Renal cortex interstitium (tissue), 11 donors: ENCODE data around the gene SMYD1. TPM values are rescaled to one million over a fixed set of nuclear protein-coding genes. Genes with fewer than 3 reads are reported as not detected.

ENCODE experiments used
- DNase-seq, 11 donors: peaks; one replicate each; pipeline ENCODE4 v3.0.0-alpha.2; 2013; ENCODE audit warnings: low read depth in 9 of 11, low spot score in 4 of 11; ENCODE audit errors: extremely low read depth in 1 of 11
- polyA plus RNA-seq, 3 donors: library from polyadenylated mRNA; unstranded; fragments of 120-200 nt; gene quantifications; one replicate each; pipeline ENCODE4 v1.2.1, GENCODE V29; 2013; ENCODE audit not compliant: insufficient read length in 3 of 3

The SMYD1 gene
- polyA plus RNA-seq, 3 donors = 0.14 TPM; not detected in 2

GRCh38 chr2:88053934-88054781 is 13.5 kb upstream of the SMYD1 start:
- no peak for DNase-seq

- DNase-seq = peak in 2 of 11 donors; percentile 18 to 35
These were observed 12.7 kb upstream of the SMYD1 start for GRCh38 chr2:88054782-88055370.

DNA sequence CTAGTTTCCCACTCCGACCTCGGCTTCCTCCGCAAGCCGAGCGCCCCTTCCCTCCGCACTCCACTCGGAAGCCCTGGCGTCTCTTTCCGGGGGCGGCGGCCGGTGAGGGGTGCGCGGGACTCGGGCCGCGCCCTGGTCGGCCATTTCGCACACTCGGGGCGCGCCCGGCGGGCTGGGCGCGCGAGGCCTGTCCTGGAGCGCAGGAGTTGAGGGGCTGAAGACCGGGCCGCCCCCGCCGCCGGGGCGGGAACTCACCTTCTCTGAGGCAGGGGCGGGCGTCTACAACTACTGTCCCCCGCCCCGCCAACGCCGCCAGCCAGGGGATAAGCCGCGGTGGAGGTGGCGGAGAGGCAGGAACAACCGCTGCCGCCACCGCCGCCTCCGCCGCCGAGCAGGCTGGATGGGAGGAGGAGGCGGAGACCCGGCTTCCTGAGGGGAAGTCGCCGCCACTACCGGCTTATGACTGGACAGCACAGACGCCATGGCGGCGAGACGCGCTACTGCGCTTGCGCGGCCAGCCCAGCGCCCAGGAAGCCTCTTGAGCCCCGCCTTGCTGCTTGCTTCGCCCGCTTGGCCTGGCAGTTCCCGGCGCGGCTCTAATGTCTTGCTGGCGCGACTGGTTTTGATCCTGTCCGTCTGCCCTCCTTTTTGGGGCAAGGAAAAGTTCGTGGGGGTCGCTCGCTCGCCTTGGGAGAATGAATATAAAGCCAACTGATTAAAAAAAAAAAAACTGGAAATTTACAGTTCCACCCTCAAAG is 12.1 kb upstream of the SMYD1 start, which contains the start of gene KRCC1:
TSS of gene KRCC1 (minus strand) at position 413 of the 758 bp plus-strand sequence. CDS start 27,220 bp downstream, outside the sequence.
- peak; percentile 83 to 95 (median 92) for DNase-seq

- DNase-seq = no peak
These were observed 10.2 kb upstream of the SMYD1 start for GRCh38 chr2:88057437-88057844.

DNA sequence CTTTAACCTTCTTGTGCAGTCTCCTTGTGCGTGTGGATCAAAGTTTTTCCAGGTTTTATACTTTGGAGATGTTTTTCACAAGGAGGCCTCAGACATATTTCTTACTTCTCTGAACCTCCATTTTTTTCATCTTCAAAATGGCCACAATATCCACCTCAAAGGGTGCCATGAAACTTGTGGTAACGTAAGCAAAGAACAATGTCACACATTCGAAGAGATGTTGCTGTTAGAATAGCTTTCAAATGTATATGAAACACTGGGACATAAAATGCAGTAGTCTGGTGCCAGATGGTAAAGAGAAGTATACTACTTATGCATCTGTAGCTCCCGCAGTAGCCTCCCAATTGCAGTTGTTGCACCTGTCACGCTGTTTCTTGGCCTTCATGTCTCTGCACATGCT is 9.4 kb upstream of the SMYD1 start:
- no peak for DNase-seq

- DNase-seq = no peak
These were observed 7.4 kb upstream of the SMYD1 start for GRCh38 chr2:88059979-88060906.

- DNase-seq = no peak
These were observed 6.7 kb upstream of the SMYD1 start for GRCh38 chr2:88060907-88061275.

DNA sequence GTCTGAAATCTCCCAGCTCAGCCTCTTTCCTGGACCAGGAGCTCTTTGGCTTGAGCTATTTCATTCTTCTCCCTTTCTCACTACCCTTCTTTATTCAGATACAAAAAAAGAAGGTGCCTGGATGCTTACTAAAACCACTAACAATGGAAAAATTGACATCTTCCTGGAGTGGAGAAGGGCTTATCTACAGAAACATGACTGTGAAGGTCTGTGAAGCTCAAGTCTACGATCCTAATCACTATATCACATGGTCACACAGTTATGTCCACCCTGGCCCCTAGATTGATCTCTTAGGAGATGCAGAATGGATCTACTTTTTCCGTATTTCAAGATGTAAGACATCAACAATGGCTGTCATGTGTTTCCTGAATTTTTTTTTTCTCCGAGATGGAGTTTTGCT is 6.3 kb upstream of the SMYD1 start:
- no peak for DNase-seq

DNA sequence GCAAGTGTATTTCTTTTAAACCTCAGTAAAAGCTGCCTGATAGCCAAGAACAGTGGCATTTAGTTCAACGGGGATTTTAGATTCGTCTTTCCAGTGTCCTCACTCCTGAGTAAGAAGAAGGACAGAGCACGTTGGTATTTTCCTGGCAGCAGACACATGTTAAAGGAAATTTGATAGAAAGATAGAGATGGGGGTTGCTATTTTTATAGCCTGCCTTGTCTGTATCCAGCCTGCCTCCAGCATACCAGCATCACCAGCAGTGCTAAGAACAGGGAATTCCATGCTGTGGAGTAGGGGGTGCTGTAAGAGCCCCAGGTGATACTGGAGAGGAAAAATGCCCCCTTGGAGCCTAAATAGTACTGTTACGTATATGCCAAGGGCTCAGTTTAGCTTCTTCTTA is 1.1 kb upstream of the SMYD1 start:
- no peak for DNase-seq

DNA sequence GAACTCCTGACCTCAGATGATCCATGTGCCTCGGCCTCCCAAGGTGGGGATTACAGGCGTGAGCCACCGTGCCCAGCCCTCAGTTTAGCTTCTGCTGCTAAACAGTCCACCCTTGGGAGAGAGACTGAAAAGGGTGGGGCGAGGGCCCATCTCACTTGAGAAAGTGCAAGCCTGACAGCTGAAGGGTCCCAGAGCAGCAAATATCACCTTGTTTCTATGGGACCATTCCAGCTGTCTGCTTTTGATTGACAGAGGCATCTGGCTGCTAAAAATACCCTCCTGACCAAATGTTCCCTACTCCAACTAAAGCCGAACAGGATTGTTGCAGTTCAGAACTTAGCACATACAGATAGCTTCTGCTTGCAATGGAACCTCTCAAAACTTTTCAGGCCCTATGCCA is 436 bp upstream of the SMYD1 start:
- DNase-seq = no peak

- DNase-seq = no peak
These were observed 419 bp downstream of the SMYD1 start for GRCh38 chr2:88068044-88068443.

DNA sequence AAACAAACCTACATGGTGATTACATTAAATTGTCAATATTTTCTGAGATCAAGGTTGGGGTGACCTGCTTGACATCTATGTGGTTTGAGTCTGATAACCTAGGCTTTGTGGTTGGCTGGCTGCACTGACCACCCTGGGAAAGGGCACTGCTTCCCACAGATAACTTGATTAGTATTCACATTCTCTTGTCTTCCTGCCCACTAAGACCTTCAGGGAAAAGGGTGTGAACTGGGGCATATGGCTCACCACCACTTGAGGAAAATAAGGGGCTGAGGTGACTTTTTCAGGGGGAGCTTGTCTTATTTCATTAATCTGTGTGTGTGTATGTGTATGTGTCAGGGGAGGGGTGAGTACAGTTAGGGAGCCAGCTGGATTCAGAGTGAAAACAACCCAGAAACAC is 1.5 kb downstream of the SMYD1 start:
- DNase-seq = no peak

DNA sequence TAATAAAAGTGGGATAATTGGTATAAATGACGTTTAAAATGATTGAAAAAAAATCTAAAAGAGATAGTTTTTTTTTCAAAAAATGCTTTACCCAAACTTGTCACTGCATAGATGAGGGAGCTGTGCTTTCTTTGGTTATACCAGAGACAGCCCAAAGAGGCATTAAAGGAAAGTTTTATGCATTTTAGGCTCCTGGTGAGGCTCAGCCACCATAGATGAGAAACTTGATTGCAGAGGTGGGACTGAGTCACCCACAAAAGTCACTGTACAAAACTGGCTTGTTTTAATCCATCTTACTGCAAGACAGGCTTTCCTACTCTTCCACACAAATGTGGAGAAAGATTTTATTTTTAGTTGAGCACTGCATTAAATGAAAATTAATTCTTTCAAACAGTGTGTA is 2.4 kb downstream of the SMYD1 start:
- no peak for DNase-seq

- no peak for DNase-seq
These were observed 3.7 kb downstream of the SMYD1 start for GRCh38 chr2:88071365-88071764.

GRCh38 chr2:88074150-88074549 is 6.5 kb downstream of the SMYD1 start:
- DNase-seq = no peak

DNA sequence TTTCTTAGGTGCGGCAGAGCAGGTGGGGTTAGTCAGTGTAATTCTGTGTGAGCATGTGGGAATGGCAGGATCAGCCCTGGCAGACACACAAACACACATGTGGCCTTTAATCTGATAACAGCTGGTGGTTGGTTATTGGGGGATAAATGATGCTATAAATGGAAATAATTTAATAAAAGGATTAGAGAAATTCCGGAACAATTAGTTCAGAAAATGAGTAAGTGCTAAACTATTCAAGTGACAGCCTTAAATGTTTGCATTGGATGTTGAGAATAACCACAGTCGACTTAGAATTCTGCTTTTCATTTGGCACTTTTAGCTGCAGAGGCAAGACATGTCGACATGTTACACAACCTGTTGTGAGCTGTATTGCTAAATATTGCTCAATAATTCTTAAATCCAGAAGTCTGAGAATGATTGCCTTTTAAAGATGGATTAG is 7.2 kb downstream of the SMYD1 start:
- no peak for DNase-seq

GRCh38 chr2:88077080-88077479 is 9.5 kb downstream of the SMYD1 start:
- DNase-seq = no peak

GRCh38 chr2:88078643-88079172 is 11.1 kb downstream of the SMYD1 start:
- no peak for DNase-seq

- no peak for DNase-seq
These were observed 12.9 kb downstream of the SMYD1 start for GRCh38 chr2:88080545-88080944.
